Suppressor macrophage treated with lipopolysaccharide for 1 hour (primary cell): ENCODE results near the gene NAT14.
"Not testable (repeated sequence)": the region's sequence is repeated elsewhere in the genome, so short reads cannot be mapped to it uniquely, and the experiment has no call there.

Source experiments
- DNase-seq, 3 donors: peaks; one replicate each; pipeline ENCODE4 v3.0.0-alpha.2; 2020 to 2022

Gene NAT14

DNA sequence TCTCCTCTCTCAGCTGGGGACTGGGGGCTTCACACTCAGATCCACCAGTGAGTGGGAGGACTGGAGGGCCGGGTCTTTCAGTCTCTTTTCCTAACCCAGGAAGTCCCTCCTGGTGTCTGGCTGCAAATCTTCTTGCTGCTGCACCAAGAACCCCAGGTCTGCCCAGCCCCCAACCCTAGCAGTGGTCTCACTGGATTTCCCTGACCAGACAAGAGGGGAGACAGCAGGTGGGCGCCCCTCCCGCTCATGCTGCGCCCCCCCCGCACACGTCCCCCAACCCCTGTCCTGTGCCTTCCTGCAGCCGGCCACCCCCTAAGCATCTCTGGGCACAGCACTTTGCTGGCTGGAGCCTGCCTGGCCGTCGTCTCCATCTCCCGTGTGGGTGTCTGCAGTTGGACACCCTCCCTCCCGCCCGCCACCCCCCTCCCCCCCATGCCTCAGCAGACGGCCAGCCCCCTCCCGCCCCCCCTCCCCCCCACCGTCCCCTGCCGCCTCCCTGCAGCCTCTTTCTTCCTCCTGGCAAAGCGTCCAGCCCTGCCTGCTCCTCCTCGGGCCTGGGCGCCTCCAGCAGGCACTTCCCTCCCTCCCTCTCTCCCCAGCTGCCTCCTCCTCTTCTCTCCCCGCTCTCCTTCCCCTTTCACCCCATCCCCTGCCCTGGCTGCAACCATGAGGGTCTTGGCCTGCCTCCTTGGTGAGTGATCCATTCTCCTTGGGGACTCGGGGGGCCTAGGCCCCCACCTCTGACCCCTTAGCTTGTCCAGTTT lies 3.1 kb downstream of the NAT14 start, which contains the start of gene SSC5D:
Gene SSC5D, plus strand, starts transcription at position 513 of the 764 bp plus-strand sequence. Its CDS starts 154 bp downstream, at position 667.
- DNase-seq: peak in 1 of 3 donors; percentile 26

DNA sequence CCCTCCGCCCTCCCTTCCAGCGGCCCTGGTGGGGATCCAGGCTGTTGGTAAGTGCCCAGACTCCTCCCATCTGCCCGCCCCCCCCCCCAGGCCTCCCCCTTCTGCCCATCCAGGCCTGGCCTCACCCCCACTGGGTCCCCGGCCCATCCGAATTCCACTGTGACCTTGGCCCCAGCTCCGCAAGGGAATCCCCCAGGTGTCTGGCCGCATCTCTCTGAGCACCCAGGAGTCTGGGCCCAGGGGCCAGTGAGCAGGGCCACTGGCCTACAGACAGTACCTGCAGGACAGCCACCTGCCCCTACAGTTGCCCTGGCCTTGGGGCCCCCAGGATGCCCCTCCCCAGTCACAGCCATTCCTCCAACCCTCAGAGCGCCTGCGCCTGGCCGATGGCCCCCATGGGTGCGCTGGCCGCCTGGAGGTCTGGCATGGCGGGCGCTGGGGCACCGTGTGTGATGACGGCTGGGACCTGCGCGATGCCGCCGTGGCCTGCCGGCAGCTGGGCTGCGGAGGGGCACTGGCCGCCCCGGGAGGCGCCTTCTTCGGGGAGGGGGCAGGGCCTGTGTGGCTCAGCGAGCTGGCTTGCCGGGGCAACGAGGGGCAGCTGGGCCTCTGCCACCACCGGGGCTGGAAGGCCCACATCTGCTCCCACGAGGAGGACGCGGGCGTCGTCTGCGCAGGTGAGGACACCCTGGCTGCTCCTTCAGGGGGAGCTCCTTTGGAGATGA lies 4.2 kb downstream of the NAT14 start:
- DNase-seq: no peak

DNA sequence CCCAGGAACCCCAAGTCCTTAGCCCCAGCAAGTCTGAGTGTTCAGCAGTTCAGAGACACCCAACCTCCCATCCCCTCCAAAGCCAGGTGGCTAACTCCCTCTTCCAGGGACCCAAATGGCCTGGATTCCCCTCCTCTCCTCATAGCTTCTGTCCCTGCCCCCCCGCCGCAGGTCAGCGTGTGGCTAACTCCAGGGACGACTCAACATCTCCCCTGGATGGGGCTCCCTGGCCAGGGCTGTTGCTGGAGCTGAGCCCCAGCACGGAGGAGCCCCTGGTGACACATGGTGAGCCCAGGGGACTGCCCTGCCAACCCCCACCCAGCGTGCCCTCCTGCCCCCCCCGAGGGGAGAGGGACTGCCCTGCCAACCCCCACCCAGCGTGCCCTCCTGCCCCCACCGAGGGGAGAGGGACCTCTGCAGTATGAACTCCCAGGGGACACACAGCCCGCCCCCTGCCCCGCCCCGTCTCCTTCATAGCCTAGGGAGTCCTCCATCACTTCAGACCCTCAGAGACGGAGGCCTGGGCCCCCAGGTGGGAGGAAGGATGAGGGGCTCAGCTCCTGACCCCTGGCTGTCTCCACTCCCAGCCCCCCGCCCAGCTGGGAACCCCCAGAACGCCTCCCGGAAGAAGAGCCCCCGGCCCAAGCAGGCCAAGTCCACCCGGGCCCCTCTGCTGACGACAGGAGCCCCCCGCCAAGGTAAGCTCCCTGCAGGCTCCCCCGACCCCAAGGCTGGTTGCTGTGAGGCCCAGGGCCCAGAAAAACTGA lies 4.9 kb downstream of the NAT14 start:
- no peak for DNase-seq

DNA sequence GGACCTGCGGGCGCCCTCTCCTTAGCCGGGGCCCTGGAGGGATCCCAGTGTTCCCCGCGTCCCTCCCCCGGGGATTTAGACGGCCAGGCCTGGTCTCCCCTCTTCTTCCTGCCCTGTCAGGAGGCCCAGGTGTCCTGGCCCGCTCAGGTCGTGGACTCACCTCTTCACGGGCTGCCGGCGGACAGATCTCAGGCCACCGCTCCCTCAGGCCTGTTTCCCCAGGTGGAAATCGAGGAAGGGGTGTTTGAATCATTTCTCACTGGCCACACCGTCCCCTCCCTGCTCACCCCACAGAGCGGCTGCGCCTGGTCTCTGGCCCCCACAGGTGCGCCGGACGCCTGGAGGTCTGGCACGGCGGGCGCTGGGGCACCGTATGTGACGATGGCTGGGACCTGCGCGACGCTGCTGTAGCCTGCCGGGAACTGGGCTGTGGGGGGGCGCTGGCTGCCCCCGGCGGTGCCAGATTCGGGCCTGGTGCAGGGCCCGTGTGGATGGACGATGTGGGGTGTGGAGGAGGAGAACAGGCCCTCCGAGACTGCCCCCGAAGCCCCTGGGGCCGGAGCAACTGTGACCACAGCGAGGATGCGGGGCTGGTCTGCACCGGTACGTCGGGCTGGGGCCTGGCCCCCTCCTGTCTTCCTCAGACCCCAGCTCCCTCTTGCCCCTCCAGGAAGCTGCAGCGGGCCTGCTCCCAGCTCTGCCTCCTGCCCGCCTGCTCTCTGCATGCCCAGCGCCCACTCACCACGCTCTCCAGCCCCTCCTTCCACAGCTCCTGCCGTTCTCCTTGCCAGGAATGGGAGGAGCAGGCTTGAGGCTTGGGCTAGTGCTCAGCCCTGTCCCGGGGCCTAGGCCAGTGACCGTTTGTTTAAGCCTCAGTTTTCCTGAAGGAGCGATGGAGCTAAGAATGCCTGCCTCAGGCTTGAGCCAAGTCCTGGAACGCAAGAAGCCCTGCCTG lies 5.8 kb downstream of the NAT14 start:
- no peak for DNase-seq

DNA sequence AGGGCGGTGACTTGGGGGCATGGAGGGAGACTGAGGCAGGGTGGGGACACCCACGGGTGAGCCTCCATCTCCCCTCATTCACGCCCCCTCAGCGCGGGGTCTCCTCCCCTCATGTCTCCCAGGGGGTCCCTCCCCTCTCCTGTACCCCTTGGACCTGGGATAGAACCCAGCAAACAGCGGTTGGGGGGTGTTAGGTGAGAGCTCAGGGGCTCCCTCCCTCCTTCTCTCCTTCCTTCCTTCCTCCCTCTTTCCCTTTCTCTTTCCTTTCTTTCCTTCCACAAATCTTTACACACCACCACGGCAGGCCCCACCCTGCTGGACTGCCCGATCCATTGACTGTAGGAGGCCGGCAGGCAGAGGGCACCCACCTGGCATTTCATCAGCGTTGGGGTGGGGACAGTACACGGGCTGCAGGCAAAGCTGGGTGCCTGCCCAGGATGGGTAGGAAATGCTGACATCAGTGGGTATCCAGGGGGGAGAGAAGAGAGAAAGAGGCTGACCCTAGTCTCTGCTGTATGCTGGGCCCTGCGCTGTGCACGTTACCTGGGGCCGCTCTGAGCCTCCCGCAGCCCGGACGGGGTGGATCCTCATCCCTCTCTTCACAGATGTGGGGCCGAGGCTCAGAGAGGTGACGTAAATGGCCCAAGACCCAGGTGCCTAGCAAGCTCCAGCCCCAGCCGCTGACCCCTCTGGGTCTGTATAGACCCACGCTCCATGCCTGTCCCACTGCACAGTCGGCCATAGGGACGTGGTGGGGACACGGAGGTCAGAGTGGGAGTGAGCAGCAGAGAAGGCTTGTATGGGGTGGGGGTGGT lies 6.8 kb downstream of the NAT14 start:
- peak in 2 of 3 donors; percentile 20 to 27 for DNase-seq

DNA sequence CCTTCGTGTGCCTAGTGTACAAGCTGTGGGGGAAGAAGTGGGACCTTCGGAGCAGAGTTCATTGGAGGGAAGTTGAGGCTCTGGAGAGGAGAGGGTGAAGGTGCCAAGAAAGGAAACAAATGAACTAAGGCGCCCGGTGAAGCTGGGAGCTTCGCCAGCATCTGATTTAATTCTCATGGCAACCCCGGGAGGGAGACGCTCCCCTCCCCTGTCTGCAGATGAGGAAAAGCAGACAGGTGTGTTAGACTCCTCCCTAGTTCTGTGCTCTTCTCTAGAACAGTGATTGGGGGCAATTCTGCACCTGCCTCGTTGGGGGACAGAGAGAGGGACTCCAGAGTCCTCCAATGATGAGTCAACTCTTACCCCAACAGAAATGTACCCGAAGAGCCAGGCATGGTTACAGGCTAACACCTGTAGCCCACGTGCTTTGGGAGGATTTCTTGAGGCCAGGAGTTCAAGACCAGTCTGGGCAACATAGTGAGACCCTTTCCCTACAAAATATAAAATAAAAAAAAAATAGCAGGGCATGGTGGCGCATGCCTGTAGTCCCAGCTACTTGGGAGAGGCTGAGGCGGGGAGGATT lies 7.5 kb downstream of the NAT14 start:
- DNase-seq: no peak

DNA sequence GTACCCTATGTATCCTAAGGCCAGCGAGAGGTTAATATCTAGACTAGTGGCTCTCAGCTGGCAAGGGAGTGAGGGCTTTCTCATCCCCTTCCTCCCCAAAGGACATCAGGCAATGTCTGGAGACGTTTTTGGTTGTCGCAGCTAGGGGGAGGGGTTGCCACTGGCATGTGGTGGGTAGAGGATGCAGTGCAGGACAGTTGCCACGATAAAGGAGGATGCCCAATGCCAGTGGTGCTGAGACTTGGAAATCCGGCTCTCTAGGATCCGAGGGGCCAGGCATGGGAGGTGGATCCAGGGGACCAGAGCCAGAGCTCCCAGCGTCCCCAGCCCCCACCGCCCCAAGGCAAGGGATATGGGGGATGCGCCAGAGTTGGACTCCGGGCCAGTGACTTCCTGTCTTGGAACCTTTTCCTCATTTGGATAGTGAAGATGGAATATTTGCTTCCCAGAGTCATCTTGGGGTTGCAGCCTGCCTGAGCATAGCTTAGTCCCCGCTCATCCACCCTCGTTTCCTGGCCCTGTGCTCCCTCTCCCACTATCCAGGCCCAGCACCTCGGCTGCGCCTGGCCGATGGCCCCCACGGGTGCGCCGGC lies 8.2 kb downstream of the NAT14 start:
- no peak for DNase-seq

DNA sequence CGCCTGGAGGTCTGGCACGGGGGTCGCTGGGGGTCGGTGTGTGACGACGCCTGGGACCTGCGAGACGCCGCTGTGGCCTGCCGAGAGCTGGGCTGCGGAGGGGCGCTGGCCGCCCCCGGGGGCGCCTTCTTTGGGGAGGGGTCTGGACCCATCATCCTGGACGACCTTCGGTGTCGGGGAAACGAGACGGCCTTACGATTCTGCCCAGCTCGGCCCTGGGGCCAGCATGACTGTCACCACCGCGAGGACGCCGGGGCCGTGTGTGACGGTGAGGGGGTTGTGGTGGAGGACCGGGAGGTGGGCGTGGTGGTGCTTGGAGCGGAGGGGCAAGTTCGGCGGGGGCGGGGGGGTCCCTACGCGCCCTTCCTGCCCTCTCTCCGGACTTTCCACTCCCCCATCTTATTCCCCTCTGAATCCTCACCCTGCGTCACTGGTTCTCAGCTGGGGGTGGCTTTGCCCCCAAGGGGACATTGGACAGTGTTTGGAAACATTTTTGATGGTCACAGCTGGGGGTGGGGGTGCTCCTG lies 8.7 kb downstream of the NAT14 start:
- no peak for DNase-seq

DNA sequence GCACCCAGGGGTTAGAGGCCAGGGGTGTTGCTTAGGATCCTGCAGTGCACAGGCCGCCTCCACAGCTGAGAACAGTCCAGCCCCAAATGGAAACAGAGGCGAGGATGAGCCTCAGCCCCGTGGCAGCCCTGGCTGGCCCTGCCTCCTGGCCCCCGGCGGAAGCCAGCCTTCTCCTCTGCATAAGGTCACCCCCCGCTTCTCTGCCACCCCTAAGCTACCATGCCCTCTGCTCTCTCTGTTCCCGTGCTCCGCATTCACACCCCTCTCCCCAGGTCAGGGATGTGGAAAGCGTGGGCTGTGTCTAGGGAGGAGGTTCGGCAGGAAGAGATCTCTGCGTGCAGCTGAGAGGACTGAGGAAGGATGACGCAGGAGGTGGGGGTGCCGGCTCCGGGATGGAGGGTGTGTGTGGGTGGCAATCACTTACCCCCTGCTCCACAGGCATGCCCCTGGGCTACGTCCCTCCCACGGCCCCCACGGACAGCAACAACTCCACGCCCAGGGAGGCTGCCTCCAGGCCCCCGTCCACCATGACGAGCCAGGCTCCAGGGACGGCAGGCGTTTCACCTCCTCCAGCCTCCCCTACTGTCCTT lies 9.3 kb downstream of the NAT14 start:
- DNase-seq: peak in 1 of 3 donors; percentile 27

DNA sequence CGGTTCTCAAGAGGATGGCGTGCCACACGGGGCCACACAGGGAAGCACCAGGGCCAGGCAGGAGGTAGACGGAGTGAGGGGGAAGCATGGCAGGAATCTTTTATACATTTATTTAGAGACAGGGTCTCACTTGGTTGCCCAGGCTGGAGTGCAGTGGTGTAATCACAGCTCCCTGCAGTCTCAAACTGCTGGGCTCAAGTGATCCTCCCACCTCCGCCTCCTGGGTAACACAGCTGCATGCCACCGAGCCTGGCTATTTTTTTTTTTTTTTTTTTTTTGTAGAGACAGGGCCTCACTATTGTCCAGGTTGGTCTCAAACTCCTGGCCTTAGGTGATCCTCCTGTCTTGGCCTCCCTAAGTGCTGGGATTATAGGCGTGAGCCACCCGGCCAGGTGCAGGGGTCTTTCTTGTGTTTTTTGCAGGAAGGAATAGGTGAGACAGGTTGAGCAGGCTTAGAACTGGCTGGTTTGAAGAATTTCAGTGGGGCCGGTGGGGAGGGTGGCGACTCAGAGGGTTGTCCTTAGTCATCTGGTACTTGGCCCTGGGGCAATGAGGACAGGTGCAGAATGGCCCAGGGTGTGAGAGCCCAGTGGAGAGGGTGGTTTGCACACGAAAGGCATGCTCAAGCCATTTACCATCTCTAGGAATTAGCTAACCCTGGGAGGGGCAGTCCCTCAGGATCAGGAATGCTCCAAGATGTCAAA lies 10.8 kb downstream of the NAT14 start:
- no peak for DNase-seq

DNA sequence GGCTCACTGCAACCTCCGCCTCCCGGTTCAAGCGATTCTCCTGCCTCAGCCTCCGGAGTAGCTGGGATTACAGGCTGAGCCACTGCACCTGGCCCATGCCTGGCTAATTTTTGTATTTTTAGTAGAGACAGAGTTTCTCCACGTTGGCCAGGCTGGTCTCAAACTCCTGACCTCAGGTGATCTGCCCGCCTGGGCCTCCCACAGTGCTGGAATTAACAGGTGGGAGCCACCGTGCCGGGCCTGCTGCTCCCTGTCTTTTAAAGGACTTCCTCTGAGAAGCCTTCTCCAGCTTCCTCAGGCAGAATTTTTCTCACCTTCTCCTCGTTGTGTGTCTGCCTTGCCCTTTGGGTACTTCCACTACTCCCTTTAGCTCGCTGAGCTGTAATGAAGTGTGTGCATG lies 11.8 kb downstream of the NAT14 start:
- not testable (repeated sequence) for DNase-seq

DNA sequence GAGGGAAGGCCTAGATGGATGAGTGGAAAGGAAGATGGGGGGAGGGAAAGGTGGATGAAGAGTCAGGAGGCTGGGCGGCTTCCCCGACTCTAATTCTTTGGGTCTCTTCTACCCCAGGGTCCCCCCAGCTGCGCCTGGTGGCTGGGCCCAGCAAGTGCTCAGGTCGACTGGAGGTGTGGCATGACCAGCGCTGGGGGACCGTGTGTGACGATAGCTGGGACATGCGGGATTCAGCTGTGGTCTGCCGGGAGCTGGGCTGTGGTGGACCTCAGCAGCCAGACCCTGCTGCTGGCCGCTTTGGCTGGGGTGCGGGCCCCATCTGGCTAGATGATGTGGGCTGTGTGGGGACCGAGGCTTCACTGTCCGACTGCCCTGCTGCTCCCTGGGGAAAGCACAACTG lies 12.8 kb downstream of the NAT14 start:
- no peak for DNase-seq

DNA sequence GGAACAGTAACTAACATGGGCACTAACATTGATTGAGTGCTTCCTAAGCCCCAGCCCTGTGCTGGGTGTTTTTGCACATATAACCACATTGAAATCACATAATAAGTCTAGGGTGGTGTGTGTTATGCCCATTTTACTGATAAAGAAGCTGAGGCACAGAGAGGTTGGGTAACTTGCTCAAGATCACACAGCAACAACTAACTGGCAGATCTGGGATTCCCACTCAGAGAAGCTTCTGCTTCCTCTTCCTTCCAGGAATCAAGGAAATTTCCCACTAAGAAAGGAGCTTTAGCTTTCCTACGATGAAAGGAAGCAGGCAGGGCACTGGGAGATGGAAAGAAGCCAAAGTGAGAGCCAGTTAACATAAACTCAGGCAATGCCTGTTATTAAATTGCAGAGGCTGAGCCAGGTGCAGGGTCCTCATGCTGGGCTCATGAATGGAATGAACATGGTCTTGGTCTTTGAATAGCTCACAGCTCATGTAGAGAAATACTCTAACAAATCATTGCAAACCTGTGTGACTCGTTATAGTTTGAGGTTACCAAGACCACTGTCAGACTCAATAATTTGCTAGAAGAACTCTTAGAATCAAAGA lies 13.4 kb downstream of the NAT14 start:
- DNase-seq: no peak

DNA sequence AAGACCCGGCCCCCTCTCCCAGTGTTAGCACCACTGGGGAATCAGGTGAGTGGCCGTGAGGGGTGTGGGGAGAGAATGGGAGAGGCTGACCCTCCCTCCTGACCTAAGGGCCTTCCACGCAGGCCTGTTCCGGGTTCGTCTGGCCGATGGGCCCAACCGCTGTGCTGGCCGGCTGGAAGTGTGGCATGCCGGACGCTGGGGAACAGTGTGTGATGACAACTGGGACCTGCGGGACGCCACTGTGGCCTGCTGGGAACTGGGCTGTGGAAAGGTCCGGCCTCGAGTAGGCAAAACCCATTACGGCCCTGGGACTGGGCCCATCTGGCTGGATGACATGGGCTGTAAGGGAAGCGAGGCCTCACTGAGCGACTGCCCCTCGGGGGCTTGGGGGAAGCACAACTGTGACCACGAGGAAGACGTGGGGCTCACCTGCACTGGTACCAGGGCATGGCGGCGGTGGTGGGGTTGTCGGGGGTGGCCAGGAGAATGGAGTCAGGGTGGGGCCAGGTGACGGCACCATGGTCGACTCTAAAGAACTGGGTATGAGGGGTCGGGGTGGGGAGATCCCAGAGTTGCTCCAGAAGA lies 15.5 kb downstream of the NAT14 start:
- DNase-seq: no peak

DNA sequence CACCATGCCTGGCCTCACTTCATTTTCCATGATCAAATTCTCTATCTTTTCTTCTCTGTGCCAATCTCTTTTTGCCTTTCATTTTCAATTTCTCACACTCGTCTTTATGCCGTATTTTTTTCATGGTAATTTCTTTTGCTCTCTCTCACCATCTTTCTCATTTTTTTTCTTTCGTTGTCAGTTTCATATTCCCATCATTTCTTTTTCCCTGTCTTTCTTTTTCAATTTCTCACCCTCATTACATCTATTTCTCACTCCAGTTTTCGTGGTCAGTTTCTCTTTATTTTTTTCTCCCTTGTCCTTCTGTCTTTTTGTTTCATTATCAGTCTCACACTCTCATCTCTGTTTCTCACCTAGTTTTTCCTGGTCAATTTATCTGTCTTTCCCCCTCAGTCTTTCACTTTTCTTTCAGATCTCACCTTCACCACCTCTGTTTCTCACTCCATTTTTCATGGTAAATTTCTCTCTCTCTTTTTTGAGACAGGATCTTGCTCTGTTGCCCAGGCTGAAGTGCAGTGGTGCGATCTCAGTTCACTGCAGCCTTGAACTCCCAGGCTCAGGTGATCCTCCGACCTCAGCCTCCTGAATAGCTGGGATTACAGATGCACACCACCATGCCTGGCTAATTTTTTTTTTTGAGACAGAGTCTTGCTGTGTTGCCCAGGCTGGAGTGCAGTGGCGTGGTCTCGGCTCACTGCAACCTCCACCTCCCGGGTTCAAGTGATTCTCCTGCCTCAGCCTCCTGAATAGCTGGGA lies 17.4 kb downstream of the NAT14 start:
- DNase-seq: no peak

DNA sequence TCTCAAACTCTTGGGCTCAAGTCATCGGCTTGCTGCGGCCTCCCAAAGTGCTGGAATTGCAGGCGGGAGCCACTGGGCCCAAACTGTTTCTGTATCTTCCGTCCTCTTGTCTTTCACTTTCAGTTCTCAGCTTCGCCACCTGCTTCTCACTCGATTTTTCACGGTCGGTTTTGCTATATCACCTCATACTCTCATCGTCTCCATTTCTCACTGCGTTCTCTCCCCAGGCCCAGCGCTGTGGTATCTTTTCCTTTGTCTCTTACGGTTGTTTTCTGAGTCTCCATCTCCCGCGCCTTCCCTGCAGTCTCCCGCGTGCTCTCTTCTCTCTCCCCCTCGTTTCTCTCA lies 18.1 kb downstream of the NAT14 start:
- DNase-seq: no peak

DNA sequence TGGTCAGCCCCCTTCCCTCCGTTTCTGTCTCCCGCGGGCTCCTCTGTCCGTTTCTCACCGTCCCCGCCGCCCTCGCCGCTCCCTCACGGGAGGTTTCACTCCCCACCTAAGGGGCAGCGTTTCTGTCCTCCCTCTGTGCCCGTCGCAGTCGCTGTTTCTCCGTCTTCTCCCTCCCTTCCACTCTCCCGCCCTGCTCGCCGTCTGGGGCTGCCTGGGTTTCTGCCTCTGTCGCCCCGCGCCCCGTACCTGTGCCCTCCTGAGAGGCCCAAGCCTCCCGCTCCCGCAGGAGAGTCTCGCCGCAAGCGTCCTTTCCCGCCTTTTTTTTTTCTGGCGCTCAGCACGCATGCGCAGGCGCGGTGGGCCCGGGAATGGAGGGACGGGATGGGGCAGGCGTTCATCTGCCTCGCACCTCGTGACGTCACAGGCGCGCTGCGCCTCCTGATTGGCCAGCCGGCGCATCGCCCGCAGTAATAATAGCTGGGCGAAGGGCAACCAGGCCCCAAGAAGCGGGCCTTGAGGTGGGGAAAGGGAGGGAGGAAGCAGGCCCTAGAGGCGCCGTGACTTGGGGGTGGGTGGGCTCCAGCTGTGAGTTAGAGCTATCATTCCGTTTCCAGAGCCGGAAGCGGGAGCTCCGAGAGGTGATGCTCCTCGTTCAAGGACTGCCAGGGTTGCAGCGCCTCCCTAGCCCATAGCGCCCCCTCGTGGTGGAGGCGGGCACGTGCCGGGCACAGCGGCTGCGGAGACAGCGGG lies 18.7 kb downstream of the NAT14 start:
- DNase-seq: peak; percentile 95 to 97 (median 96)
